ENCODE results near the gene PITPNB.
A peak's percentile ranks its signal among the peaks of the same experiment; 100 is the strongest.

The PITPNB gene

GRCh38 chr22:27834364-27835185 is 84.5 kb downstream of the PITPNB start:
- FAIRE-seq = no peak
- no peak for DNase-seq (ENCODE audit: low spot score)

- no peak for DNase-seq (ENCODE audit: low spot score)
- FAIRE-seq = no peak
These were observed 85.3 kb downstream of the PITPNB start for GRCh38 chr22:27833803-27834202.

- DNase-seq (ENCODE audit: low spot score) = no peak
These were observed 86.5 kb downstream of the PITPNB start for GRCh38 chr22:27832606-27833005.

GRCh38 chr22:27829620-27830019 is 89.4 kb downstream of the PITPNB start:
- FAIRE-seq (no peak), DNase-seq (ENCODE audit: low spot score) (no peak)

More at GRCh38 chr22:27832606-27833005, 86.5 kb downstream of the PITPNB start:
- no peak for FAIRE-seq

GRCh38 chr22:27827604-27828587 is 91.2 kb downstream of the PITPNB start:
- FAIRE-seq (no peak), DNase-seq (ENCODE audit: low spot score) (no peak)

- FAIRE-seq = no peak
- no peak for DNase-seq (ENCODE audit: low spot score)
These were observed 93.9 kb downstream of the PITPNB start for GRCh38 chr22:27825174-27825573.

GRCh38 chr22:27823221-27823620 is 95.8 kb downstream of the PITPNB start:
- no peak for FAIRE-seq

GRCh38 chr22:27820896-27821866 is 97.9 kb downstream of the PITPNB start:
- DNase-seq (ENCODE audit: low spot score) = no peak
- FAIRE-seq = no peak

More at GRCh38 chr22:27823221-27823620, 95.8 kb downstream of the PITPNB start:
- DNase-seq (ENCODE audit: low spot score) = no peak

- no peak for DNase-seq (ENCODE audit: low spot score)
- no peak for FAIRE-seq
These were observed 102.5 kb downstream of the PITPNB start for GRCh38 chr22:27816552-27816951.

GRCh38 chr22:27815826-27816530 is 103.1 kb downstream of the PITPNB start:
- DNase-seq (ENCODE audit: low spot score) (no peak), FAIRE-seq (no peak)

- no peak for FAIRE-seq
These were observed 104.1 kb downstream of the PITPNB start for GRCh38 chr22:27814993-27815392.

GRCh38 chr22:27811778-27812177 is 107.3 kb downstream of the PITPNB start:
- no peak for FAIRE-seq
- no peak for DNase-seq (ENCODE audit: low spot score)

More at GRCh38 chr22:27814993-27815392, 104.1 kb downstream of the PITPNB start:
- DNase-seq (ENCODE audit: low spot score) = no peak

- no peak for FAIRE-seq
- DNase-seq (ENCODE audit: low spot score) = peak; percentile 5
These were observed 108.4 kb downstream of the PITPNB start for GRCh38 chr22:27810609-27811151.

- FAIRE-seq = no peak
- no peak for DNase-seq (ENCODE audit: low spot score)
These were observed 109.1 kb downstream of the PITPNB start for GRCh38 chr22:27809700-27810608.

GRCh38 chr22:27809226-27809603 is 109.8 kb downstream of the PITPNB start:
- DNase-seq (ENCODE audit: low spot score) (no peak), FAIRE-seq (no peak)

- FAIRE-seq (no peak), DNase-seq (ENCODE audit: low spot score) (no peak)
These were observed 110.4 kb downstream of the PITPNB start for GRCh38 chr22:27808451-27809225.

- DNase-seq (ENCODE audit: low spot score) (no peak), FAIRE-seq (no peak)
These were observed 113.2 kb downstream of the PITPNB start for GRCh38 chr22:27805841-27806240.

Measured in RCC 7860 (cell line).